Measurements from ENCODE around the gene FFAR3.

DNA sequence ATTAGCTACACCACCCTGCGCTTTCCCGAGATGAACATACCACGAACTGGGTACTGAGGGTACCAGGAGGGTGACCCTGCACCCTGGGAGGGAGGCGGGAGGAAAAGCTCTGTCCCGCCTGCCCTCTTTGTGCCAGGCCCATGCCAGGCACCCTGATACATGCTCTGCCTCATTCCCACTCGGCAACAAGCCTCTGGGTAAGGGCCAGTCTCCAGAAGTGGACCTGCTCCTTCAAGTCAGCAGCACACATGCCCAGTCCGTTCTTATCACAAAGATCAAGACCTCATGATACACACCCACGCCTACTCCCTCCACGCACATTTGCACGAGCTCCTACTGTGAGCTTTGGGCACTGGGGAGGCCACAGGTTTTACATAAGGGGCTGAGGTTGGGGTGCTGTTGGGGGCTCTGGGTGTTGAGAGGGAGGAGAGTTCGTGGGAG, 12.6 kb upstream of the FFAR3 start:
- TF ChIP-seq, protein P1, sequence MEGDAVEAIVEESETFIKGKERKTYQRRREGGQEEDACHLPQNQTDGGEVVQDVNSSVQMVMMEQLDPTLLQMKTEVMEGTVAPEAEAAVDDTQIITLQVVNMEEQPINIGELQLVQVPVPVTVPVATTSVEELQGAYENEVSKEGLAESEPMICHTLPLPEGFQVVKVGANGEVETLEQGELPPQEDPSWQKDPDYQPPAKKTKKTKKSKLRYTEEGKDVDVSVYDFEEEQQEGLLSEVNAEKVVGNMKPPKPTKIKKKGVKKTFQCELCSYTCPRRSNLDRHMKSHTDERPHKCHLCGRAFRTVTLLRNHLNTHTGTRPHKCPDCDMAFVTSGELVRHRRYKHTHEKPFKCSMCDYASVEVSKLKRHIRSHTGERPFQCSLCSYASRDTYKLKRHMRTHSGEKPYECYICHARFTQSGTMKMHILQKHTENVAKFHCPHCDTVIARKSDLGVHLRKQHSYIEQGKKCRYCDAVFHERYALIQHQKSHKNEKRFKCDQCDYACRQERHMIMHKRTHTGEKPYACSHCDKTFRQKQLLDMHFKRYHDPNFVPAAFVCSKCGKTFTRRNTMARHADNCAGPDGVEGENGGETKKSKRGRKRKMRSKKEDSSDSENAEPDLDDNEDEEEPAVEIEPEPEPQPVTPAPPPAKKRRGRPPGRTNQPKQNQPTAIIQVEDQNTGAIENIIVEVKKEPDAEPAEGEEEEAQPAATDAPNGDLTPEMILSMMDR (IDR thresholded peaks at IDR 0.05): no peak
- TF ChIP-seq ZFX (IDR thresholded peaks at IDR 0.05; ENCODE audit: borderline replicate concordance): no peak
